LNCaP clone FGC (cell line): ENCODE results near the gene OR1B1.

Experiments used
- DNase-seq: peaks from one replicate; pipeline ENCODE4 v3.0.0-alpha.2; 2011; ENCODE audit warnings: low read depth
- H3K4me3 ChIP-seq: 2 replicates; pipeline ENCODE4 v1.5.1; 2011; ENCODE audit warnings: mild to moderate bottlenecking, low read depth, low read length, control low read depth
- CTCF ChIP-seq: IDR thresholded peaks from 2 replicates; pipeline ENCODE4 v1.5.1; 2012; ENCODE audit warnings: mild to moderate bottlenecking; ENCODE audit not compliant: control insufficient read depth, insufficient read depth; ENCODE audit errors: extremely low read depth

Gene OR1B1

GRCh38 chr9:122579874-122580273 lies 77.6 kb downstream of the OR1B1 start:
- no peak for DNase-seq
- no peak overlapping the region for H3K4me3 ChIP-seq
- no peak for TF ChIP-seq CTCF
